Naive B cell (primary cell): Measurements from ENCODE around the gene VWA8. TPM values are rescaled to one million over a fixed set of nuclear protein-coding genes. Genes with fewer than 3 reads are reported as not detected.
A peak's percentile ranks its signal among the peaks of the same experiment; 100 is the strongest.
"Not testable (repeated sequence)": the region's sequence is repeated elsewhere in the genome, so short reads cannot be mapped to it uniquely, and the experiment has no call there.

Experiments
- ATAC-seq, 2 donors: fragments of 150-1000 bp; cut with Tn5 transposase; 2 replicates each; pipeline ENCODE4 v1.10.0; 2021; ENCODE audit warnings: low read depth in 2 of 2, mild to moderate bottlenecking in 2 of 2, moderate library complexity in 2 of 2
- DNase-seq: peaks from one replicate; pipeline ENCODE4 v3.0.0; 2022
- H3K27ac Mint-ChIP-seq, 6 donors: one replicate each; pipeline ENCODE4 v1.8.0; 2020 to 2022; ENCODE audit warnings: mild to moderate bottlenecking in 6 of 6, mixed read lengths in 6 of 6, moderate library complexity in 5 of 6, inconsistent platforms in 2 of 6
- H3K27me3 Mint-ChIP-seq, 3 donors: one replicate each; pipeline ENCODE4 v1.8.0; 2021 to 2022; ENCODE audit warnings: mixed read lengths in 3 of 3, mild to moderate bottlenecking in 1 of 3
- H3K36me3 Mint-ChIP-seq, 2 donors: one replicate each; pipeline ENCODE4 v1.8.0; 2020 to 2022; ENCODE audit warnings: mixed read lengths in 2 of 2, inconsistent platforms in 1 of 2, mild to moderate bottlenecking in 1 of 2
- H3K4me1 Mint-ChIP-seq, 3 donors: one replicate each; pipeline ENCODE4 v1.8.0; 2020 to 2022; ENCODE audit warnings: mixed read lengths in 3 of 3, inconsistent platforms in 1 of 3, mild to moderate bottlenecking in 1 of 3, moderate library complexity in 1 of 3
- H3K4me3 Mint-ChIP-seq, 8 donors: one replicate each; pipeline ENCODE4 v1.8.0; 2020 to 2022; ENCODE audit warnings: mild to moderate bottlenecking in 8 of 8, mixed read lengths in 8 of 8, moderate library complexity in 8 of 8, inconsistent platforms in 2 of 8
- H3K9me3 Mint-ChIP-seq, 7 donors: one replicate each; pipeline ENCODE4 v1.8.0; 2020 to 2022; ENCODE audit warnings: mixed read lengths in 7 of 7, mild to moderate bottlenecking in 5 of 7, inconsistent platforms in 2 of 7, moderate library complexity in 1 of 7
- polyA plus RNA-seq, 6 donors: library from polyadenylated mRNA; unstranded; fragments of 300-500 nt; fragmentation: Illumina TruSeq; gene quantifications; one replicate each; pipeline ENCODE4 v1.2.3, GENCODE V29; 2021; ENCODE audit warnings: low read depth in 6 of 6

The VWA8 gene
- polyA plus RNA-seq, 6 donors from 2014 or later, result 0.91 to 6.2 (median 3.5) TPM

- DNase-seq (no peak), ATAC-seq (no peak)
- H3K27ac Mint-ChIP-seq, result no peak overlapping the region
- peaks cover 0 to 9% (median 2%) of the 10 kb centered on the region in 7 donors for H3K9me3 Mint-ChIP-seq
- peaks cover 0 to 16% (median 0%) of the 10 kb centered on the region in 3 donors for H3K4me1 Mint-ChIP-seq
- H3K4me3 Mint-ChIP-seq, result no peak overlapping the region
- H3K36me3 Mint-ChIP-seq, result peaks cover 8 to 12% of the 10 kb centered on the region in 2 donors
- no peaks in the 10 kb centered on the region for H3K27me3 Mint-ChIP-seq
Observed at GRCh38 chr13:41935501-41935900, 25.4 kb downstream of the VWA8 start.

- DNase-seq (no peak), ATAC-seq (no peak)
- H3K27me3 Mint-ChIP-seq, result no peaks in the 10 kb centered on the region
- peaks cover 0 to 9% (median 2%) of the 10 kb centered on the region in 7 donors for H3K9me3 Mint-ChIP-seq
- H3K27ac Mint-ChIP-seq, result no peak overlapping the region
- H3K4me1 Mint-ChIP-seq, result peaks cover 0 to 16% (median 0%) of the 10 kb centered on the region in 3 donors
- H3K4me3 Mint-ChIP-seq, result no peak overlapping the region
- peaks cover 8 to 12% of the 10 kb centered on the region in 2 donors for H3K36me3 Mint-ChIP-seq
Observed at GRCh38 chr13:41934994-41935393, 25.9 kb downstream of the VWA8 start.

GRCh38 chr13:41934120-41934519 lies 26.8 kb downstream of the VWA8 start:
- Mint-ChIP-seq H3K36me3 (peaks cover 8 to 12% of the 10 kb centered on the region in 2 donors), H3K4me1 (peaks cover 0 to 16% (median 3%) of the 10 kb centered on the region in 3 donors), H3K4me3 (no peak overlapping the region), H3K27ac (no peak overlapping the region), H3K9me3 (peaks cover 0 to 9% (median 2%) of the 10 kb centered on the region in 7 donors), H3K27me3 (no peaks in the 10 kb centered on the region)
- ATAC-seq (no peak), DNase-seq (no peak)

GRCh38 chr13:41931337-41931736 lies 29.6 kb downstream of the VWA8 start:
- peaks cover 16 to 33% of the 10 kb centered on the region in 2 donors for H3K36me3 Mint-ChIP-seq
- no peak overlapping the region for H3K27ac Mint-ChIP-seq
- H3K4me3 Mint-ChIP-seq, result no peak overlapping the region

GRCh38 chr13:41930154-41930553 lies 30.8 kb downstream of the VWA8 start:
- H3K27ac Mint-ChIP-seq, result no peak overlapping the region
- peaks cover 0 to 26% (median 10%) of the 10 kb centered on the region in 7 donors for H3K9me3 Mint-ChIP-seq
- peaks cover 22 to 40% of the 10 kb centered on the region in 2 donors for H3K36me3 Mint-ChIP-seq
- peaks cover 6 to 24% (median 10%) of the 10 kb centered on the region in 3 donors for H3K4me1 Mint-ChIP-seq
- no peak overlapping the region for H3K4me3 Mint-ChIP-seq
- no peak for ATAC-seq
- no peaks in the 10 kb centered on the region for H3K27me3 Mint-ChIP-seq
- no peak for DNase-seq

More at GRCh38 chr13:41931337-41931736, 29.6 kb downstream of the VWA8 start:
- ATAC-seq (no peak), DNase-seq (no peak)
- Mint-ChIP-seq H3K27me3 (no peaks in the 10 kb centered on the region), H3K4me1 (peaks cover 6 to 24% (median 10%) of the 10 kb centered on the region in 3 donors), H3K9me3 (peaks cover 0 to 20% (median 4%) of the 10 kb centered on the region in 7 donors)

GRCh38 chr13:41928323-41928722 lies 32.6 kb downstream of the VWA8 start:
- Mint-ChIP-seq H3K36me3 (peaks cover 31 to 51% of the 10 kb centered on the region in 2 donors), H3K4me3 (peak overlapping the region in 7 of 8 donors; percentile 7 to 75 (median 41)), H3K9me3 (peaks cover 9 to 36% (median 26%) of the 10 kb centered on the region in 7 donors), H3K4me1 (peaks cover 14 to 33% (median 15%) of the 10 kb centered on the region in 3 donors), H3K27ac (peak overlapping the region in 3 of 6 donors; percentile 32 to 89 (median 41)), H3K27me3 (no peaks in the 10 kb centered on the region)
- DNase-seq (no peak), ATAC-seq (no peak)

DNA sequence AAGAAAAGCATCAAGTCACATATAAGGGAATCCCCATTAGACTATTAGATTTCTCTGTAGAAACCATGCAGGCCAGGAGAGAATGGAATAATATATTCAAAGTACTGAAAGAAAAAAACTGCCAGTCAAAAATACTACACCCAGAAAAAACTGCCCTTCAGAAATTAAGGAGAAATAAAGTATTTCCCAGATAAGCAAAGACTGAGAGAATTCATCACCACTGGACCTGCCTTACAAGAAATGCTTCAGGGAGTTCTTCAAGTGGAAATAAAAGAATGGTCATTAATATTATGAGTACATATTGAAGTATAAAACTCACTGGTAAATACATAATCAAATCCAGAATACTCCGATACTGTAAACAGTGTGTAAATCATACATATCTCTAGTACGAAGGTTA lies 35.9 kb downstream of the VWA8 start:
- DNase-seq, result no peak
- no peak overlapping the region for H3K27ac Mint-ChIP-seq
- H3K36me3 Mint-ChIP-seq, result peaks cover 32 to 51% of the 10 kb centered on the region in 2 donors
- H3K4me1 Mint-ChIP-seq, result peaks cover 21 to 35% (median 30%) of the 10 kb centered on the region in 3 donors
- no peaks in the 10 kb centered on the region for H3K27me3 Mint-ChIP-seq
- H3K4me3 Mint-ChIP-seq, result no peak overlapping the region
- peaks cover 9 to 40% (median 31%) of the 10 kb centered on the region in 7 donors for H3K9me3 Mint-ChIP-seq
- no peak for ATAC-seq

DNA sequence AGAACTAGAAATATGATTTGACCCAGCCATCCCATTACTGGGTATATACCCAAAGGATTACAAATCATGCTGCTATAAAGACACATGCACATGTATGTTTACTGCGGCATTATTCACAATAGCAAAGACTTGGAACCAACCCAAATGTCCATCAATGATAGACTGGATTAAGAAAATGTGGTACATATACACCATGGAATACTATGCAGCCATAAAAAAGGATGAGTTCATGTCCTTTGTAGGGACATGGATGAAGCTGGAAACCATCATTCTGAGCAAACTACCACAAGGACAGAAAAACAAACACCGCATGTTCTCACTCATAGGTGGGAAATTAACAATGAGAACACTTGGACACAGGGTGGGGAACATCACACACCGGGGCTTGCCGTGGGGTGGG lies 38.0 kb downstream of the VWA8 start:
- not testable (repeated sequence) for H3K27me3 Mint-ChIP-seq, H3K4me3 Mint-ChIP-seq, H3K27ac Mint-ChIP-seq, ATAC-seq, DNase-seq
- H3K4me1 Mint-ChIP-seq, result peaks cover 20 to 42% (median 30%) of the 10 kb centered on the region in 3 donors
- peaks cover 9 to 40% (median 31%) of the 10 kb centered on the region in 7 donors for H3K9me3 Mint-ChIP-seq
- peaks cover 32 to 41% of the 10 kb centered on the region in 2 donors for H3K36me3 Mint-ChIP-seq

- Mint-ChIP-seq H3K4me3 (peak overlapping the region in 1 of 8 donors; percentile 33), H3K36me3 (peaks cover 16% of the 10 kb centered on the region in 2 donors), H3K27ac (peak overlapping the region in 2 of 6 donors; percentile 3 to 63)
Observed at GRCh38 chr13:41919741-41920487, 41.0 kb downstream of the VWA8 start.

GRCh38 chr13:41919031-41919740 lies 41.7 kb downstream of the VWA8 start:
- DNase-seq, result no peak
- no peak for ATAC-seq
- Mint-ChIP-seq H3K27me3 (no peaks in the 10 kb centered on the region), H3K9me3 (peaks cover 7 to 24% (median 10%) of the 10 kb centered on the region in 7 donors), H3K4me3 (no peak overlapping the region), H3K4me1 (peaks cover 29 to 65% (median 52%) of the 10 kb centered on the region in 3 donors), H3K27ac (peak overlapping the region in 2 of 6 donors; percentile 54 to 78), H3K36me3 (peaks cover 8 to 9% of the 10 kb centered on the region in 2 donors)

More at GRCh38 chr13:41919741-41920487, 41.0 kb downstream of the VWA8 start:
- DNase-seq (no peak), ATAC-seq (no peak)
- H3K9me3 Mint-ChIP-seq, result peaks cover 9 to 29% (median 18%) of the 10 kb centered on the region in 7 donors
- H3K27me3 Mint-ChIP-seq, result no peaks in the 10 kb centered on the region
- H3K4me1 Mint-ChIP-seq, result peaks cover 30 to 64% (median 54%) of the 10 kb centered on the region in 3 donors

DNA sequence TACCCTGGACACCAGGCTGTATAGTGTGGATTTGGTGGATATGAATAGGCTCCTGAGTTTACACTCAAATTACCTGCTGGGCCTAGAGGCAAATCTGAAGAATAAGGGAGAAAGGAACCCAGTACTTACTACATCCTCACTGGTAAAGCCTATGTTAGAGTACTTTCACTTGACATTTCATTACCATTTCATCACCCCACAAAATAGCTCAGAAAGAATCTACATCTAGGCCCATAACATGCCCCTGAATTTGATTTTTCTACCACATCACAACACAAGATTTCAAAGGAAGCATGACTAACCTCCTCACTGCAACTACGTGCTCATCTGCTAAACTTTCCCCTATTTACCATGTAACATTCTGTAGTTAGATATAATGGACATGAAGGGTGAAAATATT lies 43.3 kb downstream of the VWA8 start:
- no peak for ATAC-seq
- Mint-ChIP-seq H3K9me3 (peaks cover 0 to 10% (median 0%) of the 10 kb centered on the region in 7 donors), H3K4me1 (peaks cover 22 to 64% (median 49%) of the 10 kb centered on the region in 3 donors), H3K4me3 (no peak overlapping the region), H3K27me3 (no peaks in the 10 kb centered on the region), H3K36me3 (no peaks in the 10 kb centered on the region), H3K27ac (peak overlapping the region in 2 of 6 donors; percentile 22 to 39)
- DNase-seq, result no peak

DNA sequence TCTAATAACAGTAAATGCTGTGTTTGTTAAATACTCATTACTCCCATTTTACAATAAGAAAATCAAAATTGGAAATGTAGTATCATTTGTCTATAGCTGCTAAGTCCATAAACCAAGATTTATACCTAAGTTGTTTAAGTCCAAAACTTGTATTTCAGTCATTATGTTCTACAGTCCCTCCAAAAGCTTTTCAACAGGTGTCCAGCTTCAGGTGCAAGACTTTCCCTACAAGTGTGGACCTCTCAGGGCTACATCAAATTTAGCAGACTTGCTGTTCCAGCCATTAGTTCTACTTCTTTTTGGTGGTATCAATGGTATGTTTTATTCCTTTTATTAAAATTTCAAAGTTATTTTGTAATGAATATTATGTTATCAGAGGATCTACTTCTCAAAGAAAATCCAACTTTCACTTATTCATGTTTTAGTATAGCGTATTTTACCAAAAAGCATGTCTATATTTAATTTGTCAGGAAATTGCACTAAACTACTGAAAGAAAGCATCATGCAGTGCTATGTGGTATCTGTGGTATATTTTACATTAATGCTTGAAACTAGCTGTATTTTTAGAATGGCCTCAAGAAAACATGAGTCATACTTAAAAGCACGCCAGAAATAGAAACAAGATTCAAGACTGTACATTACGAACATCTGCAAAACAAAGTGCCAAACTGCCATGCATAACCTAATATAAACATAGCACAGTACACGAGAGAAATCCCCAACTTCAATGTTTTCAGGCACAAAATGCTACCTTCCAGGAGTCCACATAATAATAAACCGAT lies 44.5 kb downstream of the VWA8 start:
- peak overlapping the region in 6 of 8 donors; percentile 0 to 69 (median 34) for H3K4me3 Mint-ChIP-seq
- peaks cover 22 to 60% (median 46%) of the 10 kb centered on the region in 3 donors for H3K4me1 Mint-ChIP-seq
- peaks cover 0 to 1% (median 0%) of the 10 kb centered on the region in 7 donors for H3K9me3 Mint-ChIP-seq
- H3K36me3 Mint-ChIP-seq, result no peaks in the 10 kb centered on the region
- H3K27ac Mint-ChIP-seq, result peak overlapping the region in 3 of 6 donors; percentile 8 to 49 (median 8)
- H3K27me3 Mint-ChIP-seq, result no peaks in the 10 kb centered on the region
- peak; percentile 11 for DNase-seq
- ATAC-seq, result peak; percentile 48 to 60

GRCh38 chr13:41915081-41915480 lies 45.8 kb downstream of the VWA8 start:
- no peak for ATAC-seq
- H3K9me3 Mint-ChIP-seq, result no peaks in the 10 kb centered on the region
- H3K4me1 Mint-ChIP-seq, result peaks cover 17 to 47% (median 34%) of the 10 kb centered on the region in 3 donors
- no peak overlapping the region for H3K27ac Mint-ChIP-seq
- H3K36me3 Mint-ChIP-seq, result no peaks in the 10 kb centered on the region
- no peak overlapping the region for H3K4me3 Mint-ChIP-seq
- H3K27me3 Mint-ChIP-seq, result no peaks in the 10 kb centered on the region
- no peak for DNase-seq
